Measurements from ENCODE around the gene PPP1R12B. TPM values are rescaled to one million over a fixed set of nuclear protein-coding genes. Genes with fewer than 3 reads are reported as not detected.
A peak's percentile ranks its signal among the peaks of the same experiment; 100 is the strongest.
"Not testable (repeated sequence)": the region's sequence is repeated elsewhere in the genome, so short reads cannot be mapped to it uniquely, and the experiment has no call there.

Gene PPP1R12B
- total RNA-seq, 4 donors from 2014 or later, result 197 to 386 (median 303) TPM

DNA sequence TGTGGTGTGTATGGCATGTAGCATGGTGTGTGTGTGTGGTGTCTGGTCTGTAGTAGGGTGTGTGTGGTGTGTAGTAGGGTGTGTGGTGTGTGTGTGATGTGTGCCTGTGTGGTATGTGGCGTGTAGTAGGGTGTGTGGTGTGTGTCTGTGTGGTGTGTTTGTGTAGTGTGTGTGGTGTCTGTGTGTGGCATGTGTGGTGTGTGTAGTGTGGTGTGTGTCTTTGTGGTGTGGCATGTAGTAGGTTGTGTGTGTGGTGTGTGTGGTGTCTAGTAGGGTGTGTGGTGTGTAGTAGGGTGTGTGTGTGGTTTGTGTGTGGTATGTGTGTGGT is 276.2 kb downstream of the PPP1R12B start:
- DNase-seq, result no peak
- intact Hi-C loops (cut with DNase I; ENCODE audit: low total_unique reads), result no loop called here

DNA sequence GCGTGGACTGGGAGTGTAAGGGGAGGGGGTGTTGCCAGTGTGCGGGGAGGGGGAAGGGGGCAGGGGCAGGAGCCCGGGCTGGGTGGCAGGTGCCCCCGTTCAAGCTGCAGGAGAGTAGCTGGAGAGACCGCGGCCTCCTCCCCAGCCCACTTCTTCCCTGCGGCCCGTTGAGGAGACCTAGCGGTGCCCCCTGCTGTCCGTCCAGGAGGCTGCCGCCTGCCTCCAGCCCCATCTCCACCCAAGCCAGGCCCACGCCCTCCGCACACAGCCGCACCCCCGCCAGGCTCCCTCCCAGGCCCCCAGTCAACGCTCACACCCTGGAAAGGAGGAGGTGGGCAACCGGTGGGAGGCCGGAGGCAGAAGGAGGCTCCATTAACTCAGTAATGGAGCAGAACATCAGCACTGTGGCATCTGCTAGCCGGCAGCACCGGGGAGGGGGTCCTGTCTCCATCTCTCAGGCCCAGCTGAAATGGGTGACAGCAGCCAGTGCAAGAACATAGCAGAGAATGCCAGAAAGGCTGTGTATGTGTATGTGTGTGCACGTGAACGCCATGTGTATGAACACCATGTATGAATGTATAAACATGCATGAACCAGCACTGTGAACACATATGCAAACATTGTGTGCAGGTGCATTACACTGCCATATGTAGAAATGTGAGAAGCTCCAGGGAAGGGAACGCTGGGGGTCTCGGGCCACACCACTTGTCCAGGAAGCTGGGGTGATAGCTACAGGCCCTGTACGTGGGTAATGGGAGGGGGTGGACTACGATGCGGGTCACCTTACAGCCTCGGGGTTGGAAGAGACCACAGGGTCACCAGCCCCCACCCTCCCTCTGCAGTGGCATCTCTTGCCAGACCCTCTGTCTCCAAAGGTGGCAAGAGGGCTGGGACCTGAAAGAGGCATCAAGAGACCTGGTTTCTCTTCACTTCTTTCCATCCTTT is 277.2 kb downstream of the PPP1R12B start:
- intact Hi-C loops (cut with DNase I; ENCODE audit: low total_unique reads), result no loop called here
- Histone ChIP-seq H3K4me3 (no peak overlapping the region), H3K4me1 (peaks cover 0 to 6% of the 10 kb centered on the region in 2 donors), H3K27ac (no peak overlapping the region), H3K27me3 (no peaks in the 10 kb centered on the region), H3K36me3 (no peaks in the 10 kb centered on the region), H3K9me3 (no peaks in the 10 kb centered on the region)
- TF ChIP-seq POLR2A (IDR thresholded peaks at IDR 0.05), result no peak
- TF ChIP-seq, protein P1, sequence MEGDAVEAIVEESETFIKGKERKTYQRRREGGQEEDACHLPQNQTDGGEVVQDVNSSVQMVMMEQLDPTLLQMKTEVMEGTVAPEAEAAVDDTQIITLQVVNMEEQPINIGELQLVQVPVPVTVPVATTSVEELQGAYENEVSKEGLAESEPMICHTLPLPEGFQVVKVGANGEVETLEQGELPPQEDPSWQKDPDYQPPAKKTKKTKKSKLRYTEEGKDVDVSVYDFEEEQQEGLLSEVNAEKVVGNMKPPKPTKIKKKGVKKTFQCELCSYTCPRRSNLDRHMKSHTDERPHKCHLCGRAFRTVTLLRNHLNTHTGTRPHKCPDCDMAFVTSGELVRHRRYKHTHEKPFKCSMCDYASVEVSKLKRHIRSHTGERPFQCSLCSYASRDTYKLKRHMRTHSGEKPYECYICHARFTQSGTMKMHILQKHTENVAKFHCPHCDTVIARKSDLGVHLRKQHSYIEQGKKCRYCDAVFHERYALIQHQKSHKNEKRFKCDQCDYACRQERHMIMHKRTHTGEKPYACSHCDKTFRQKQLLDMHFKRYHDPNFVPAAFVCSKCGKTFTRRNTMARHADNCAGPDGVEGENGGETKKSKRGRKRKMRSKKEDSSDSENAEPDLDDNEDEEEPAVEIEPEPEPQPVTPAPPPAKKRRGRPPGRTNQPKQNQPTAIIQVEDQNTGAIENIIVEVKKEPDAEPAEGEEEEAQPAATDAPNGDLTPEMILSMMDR (IDR thresholded peaks at IDR 0.05), result peak; percentile 59 to 80 (median 74)
- DNase-seq, result peak; percentile 68 to 75

More for the DNA sequence above, 276.2 kb downstream of the PPP1R12B start:
- Histone ChIP-seq H3K27ac (no peak overlapping the region), H3K4me1 (peaks cover 0 to 6% of the 10 kb centered on the region in 2 donors), H3K27me3 (no peaks in the 10 kb centered on the region), H3K9me3 (no peaks in the 10 kb centered on the region), H3K4me3 (no peak overlapping the region), H3K36me3 (no peaks in the 10 kb centered on the region)
- no peak for TF ChIP-seq POLR2A (IDR thresholded peaks at IDR 0.05)
- TF ChIP-seq, protein P1 (IDR thresholded peaks at IDR 0.05), result no peak

- DNase-seq; H3K27ac ChIP-seq; H3K36me3 ChIP-seq; H3K4me1 ChIP-seq; intact Hi-C loops (cut with DNase I; ENCODE audit: low total_unique reads); H3K4me3 ChIP-seq; H3K27me3 ChIP-seq; H3K9me3 ChIP-seq: not testable (repeated sequence)
Observed at GRCh38 chr1:202627036-202627435, 278.5 kb downstream of the PPP1R12B start.

DNA sequence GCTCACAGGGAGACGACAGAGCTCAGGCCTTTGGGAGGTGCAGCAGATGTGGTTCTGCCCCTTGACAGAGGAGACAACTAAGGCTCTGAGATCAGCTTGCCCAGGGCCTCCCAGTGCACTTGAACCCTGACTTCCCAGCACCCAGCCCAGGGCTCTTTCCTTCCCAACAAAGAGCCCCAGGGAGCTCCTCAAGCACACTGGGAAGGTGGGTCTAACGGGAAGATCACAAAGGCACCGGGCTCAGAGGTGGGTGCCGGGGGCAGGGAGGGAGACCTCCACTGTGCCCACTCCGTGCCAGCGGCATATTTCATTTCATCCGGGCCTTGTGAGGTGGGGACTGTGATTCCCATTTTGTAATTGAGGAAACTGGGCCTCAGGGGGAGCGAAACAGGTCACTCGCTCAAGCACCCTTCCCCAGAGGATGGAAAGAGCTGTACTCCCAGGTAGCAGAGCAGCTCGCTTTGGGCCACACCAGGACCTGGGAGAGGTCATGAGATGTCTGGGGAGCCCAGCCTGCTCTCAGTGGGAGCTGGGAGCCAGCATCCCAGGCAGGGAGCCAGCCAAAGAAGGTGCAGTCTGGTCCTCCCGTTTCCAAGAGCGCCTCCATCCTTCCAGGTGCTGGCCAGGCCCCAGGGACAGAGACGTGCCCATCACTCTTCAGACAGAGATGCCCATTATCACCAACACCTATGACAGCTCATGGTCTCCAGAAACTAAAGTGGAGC is 279.5 kb downstream of the PPP1R12B start:
- intact Hi-C loops (cut with DNase I; ENCODE audit: low total_unique reads), result no loop called here
- Histone ChIP-seq H3K4me3 (no peak overlapping the region), H3K9me3 (no peaks in the 10 kb centered on the region), H3K27ac (no peak overlapping the region), H3K27me3 (no peaks in the 10 kb centered on the region), H3K36me3 (no peaks in the 10 kb centered on the region), H3K4me1 (peaks cover 0 to 4% of the 10 kb centered on the region in 2 donors)
- TF ChIP-seq, protein P1 (IDR thresholded peaks at IDR 0.05), result no peak
- no peak for TF ChIP-seq POLR2A (IDR thresholded peaks at IDR 0.05)
- no peak for DNase-seq

DNA sequence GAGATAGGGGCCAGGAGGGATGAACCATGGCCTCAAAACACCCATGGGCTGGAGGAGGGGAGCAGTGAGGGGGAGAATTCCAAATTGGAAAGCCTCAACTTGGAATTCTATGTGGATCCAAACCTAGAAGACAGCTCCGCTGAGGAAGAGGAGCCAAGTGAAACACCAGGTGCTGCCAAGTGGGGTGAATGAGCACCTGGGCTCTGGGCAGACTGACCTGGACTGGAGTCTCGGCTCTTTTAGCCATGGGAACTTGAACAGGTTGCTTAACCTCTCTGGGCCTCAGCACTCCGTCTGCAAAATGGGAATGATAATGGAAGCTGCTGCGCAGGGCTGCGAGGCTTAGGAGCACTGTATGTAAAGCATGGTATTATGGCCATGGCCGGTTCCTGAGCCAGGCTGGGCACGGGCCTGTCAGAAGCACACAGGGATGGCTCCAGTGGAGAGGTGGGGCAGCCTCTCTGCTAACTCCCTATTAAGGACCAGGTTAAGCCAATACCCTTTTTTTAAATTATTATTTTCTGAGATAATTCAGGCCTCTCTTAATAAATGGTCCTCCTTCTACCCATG is 280.2 kb downstream of the PPP1R12B start:
- intact Hi-C loops (cut with DNase I; ENCODE audit: low total_unique reads), result no loop called here
- no peak overlapping the region for H3K4me3 ChIP-seq
- no peaks in the 10 kb centered on the region for H3K9me3 ChIP-seq
- H3K27ac ChIP-seq, result no peak overlapping the region
- H3K4me1 ChIP-seq, result no peaks in the 10 kb centered on the region
- DNase-seq, result no peak
- H3K36me3 ChIP-seq, result no peaks in the 10 kb centered on the region
- TF ChIP-seq, protein P1 (IDR thresholded peaks at IDR 0.05), result no peak
- no peak for TF ChIP-seq POLR2A (IDR thresholded peaks at IDR 0.05)
- H3K27me3 ChIP-seq, result no peaks in the 10 kb centered on the region

- H3K36me3 ChIP-seq; H3K27me3 ChIP-seq; DNase-seq; H3K27ac ChIP-seq; H3K4me1 ChIP-seq; H3K9me3 ChIP-seq; intact Hi-C loops (cut with DNase I; ENCODE audit: low total_unique reads); H3K4me3 ChIP-seq: not testable (repeated sequence)
Observed at GRCh38 chr1:202629257-202629811, 280.8 kb downstream of the PPP1R12B start.

DNA sequence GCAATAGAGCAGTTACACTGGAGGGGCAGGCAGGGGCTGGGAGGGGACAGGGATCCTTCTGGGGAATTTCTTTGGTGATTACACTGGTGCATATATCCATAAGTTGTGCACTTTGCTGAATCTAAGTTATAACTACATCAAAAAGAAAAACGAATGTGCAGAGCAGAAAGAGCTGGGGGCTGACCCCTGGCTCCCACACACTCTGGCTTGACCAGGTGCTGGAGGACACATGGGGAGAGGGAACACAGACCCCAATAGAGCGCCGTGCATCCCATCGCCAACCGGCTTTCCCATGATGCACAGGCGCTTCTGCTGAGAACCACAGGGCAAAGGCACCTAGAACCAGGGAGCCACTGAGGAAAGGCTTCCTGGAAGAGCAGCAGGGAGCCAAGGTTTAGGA is 281.6 kb downstream of the PPP1R12B start:
- H3K36me3 ChIP-seq; DNase-seq; H3K9me3 ChIP-seq; H3K27ac ChIP-seq; H3K4me3 ChIP-seq; H3K4me1 ChIP-seq; intact Hi-C loops (cut with DNase I; ENCODE audit: low total_unique reads); H3K27me3 ChIP-seq: not testable (repeated sequence)

Measured in uterus (tissue), 4 donors.